GM18951 (cell line): ENCODE measurements around the gene SOCS3.

ENCODE experiments used
- POLR2A ChIP-seq: IDR thresholded peaks from 4 replicates; pipeline ENCODE4 v1.6.1; 2011; ENCODE audit warnings: mild to moderate bottlenecking; ENCODE audit not compliant: insufficient read length, insufficient read depth; ENCODE audit errors: extremely low read depth
- in situ Hi-C: fragments of 300-500 bp; cut with MboI; formaldehyde crosslinking; loops from one replicate; pipeline ENCODE4 v1.12.0; 2022; ENCODE audit warnings: low sequenced_read_pairs, mixed read lengths, inconsistent platforms; ENCODE audit not compliant: unreplicated experiment

SOCS3 gene

DNA sequence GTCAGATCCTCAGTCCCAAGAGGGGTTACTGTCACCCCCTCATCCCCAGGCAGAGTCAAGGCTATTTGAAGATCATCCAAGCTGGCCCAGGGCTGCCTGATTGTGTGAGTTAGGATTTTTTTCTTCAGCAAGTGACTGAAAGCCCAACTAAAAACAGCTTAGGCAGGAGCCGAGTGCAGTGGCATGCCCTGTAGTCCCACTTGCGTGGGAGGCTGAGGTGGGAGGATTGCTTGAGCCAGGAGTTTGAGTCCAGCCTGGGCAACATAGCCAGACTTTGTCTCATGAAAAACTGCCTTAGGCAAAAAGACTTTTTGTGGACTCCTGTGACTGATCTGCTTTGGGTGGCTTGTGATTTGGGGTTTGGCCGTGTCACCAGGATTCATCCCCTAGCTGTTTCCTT lies 38.5 kb upstream of the SOCS3 start:
- TF ChIP-seq POLR2A = no peak
- in situ Hi-C loops = no loop called here

DNA sequence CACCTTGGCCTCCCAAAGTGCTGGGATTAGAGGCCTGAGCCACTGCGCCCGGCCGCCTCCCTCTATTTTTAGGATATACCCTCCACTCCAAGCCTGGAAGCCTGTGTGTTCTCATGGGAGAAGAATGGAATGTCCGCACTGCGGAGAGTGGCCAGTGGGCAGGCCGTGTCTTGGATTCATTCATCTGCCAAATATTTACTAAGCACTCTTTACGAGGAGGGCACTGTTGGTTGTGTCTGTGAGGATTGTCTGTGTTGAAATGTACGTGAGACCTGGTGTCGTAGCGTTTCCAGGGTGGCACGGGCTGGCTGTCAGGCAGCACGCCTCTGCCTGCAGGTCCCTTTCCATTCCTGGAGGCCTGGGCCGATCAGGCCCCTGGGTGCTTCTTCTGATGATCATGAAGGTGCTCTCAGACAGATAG lies 37.8 kb upstream of the SOCS3 start:
- TF ChIP-seq POLR2A = no peak
- in situ Hi-C loops = no loop called here

DNA sequence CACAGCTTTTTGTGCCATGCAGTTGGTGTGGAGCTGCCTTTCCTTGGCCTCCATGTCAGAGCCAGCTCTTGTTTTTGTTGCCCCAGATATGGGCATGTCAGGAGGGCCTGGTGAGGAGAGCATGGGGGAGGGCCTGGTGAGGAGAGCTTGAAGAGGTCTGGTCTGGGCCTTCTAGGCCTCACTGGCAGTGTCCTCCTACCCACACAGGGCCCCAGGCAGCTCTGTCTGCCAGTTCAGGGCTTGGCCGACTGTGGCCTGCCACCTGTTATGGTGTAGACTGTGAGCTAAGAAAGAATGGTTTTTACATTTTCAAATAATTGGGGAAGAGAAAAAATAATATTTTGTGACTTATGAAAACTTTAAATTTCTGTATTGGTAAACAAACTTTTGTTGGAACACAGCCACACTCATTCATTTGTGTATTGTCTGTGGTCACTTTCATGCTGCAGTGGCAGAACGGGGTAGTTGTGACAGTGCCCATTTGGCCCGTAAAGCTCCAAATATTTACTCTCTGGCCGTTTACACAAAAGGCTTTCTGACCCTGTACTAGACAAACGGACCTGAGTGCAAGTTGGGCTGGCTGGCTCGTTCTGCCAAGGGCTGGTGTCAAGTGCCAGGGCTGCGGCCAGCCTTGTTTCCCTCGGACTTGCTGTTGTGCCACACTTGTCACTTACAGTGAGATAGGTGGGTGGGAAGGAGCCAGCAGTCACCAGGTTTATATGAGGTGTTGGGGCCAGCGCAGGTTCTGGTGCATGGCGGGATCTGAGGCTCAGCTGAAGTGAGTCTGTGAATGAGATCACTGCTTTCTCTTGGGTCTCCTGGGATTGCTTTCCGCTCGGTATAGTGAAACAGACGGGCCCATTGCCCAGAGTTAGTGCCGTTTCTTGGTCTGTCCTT lies 36.8 kb upstream of the SOCS3 start:
- in situ Hi-C loops = no loop called here
- TF ChIP-seq POLR2A = no peak

DNA sequence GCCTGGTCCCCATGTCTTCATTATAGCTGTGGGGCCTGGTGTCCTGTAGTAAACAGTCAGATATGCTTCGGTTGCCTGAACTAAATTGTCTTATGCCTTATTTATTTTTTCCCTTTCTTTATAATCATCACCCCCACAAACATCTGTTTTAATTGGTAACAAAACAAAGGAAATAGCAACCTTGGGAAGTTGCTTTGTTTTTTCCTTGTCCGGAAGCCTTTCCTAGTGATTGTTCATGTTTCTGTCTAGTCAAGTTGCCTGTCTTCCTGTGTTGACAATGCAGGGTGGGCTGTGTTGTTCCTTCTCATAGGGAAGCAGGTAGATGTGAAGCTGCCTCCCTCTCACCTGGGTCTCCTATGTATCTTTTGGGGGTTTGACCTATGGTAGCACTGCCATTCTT lies 35.3 kb upstream of the SOCS3 start:
- in situ Hi-C loops = no loop called here
- TF ChIP-seq POLR2A = no peak

DNA sequence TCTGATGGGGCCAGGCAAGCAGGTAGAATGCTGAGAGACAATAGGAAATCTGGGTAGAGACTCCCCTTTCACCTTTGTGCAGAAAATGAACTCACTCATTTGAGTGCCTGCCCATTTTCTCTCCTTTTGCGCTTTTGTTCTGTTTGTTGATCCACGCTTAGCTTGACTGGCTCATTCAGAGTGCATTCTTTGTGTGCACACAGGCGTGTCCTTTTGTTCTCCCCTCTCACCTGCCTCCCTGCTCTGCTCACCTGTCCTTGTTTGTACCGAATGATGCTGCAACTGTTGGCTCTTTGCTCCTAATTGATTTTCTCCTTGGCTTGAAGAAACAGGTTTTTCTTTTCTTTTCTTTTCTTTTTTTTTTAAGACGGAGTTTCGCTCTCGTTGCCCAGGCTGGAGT lies 34.3 kb upstream of the SOCS3 start:
- in situ Hi-C loops = no loop called here

DNA sequence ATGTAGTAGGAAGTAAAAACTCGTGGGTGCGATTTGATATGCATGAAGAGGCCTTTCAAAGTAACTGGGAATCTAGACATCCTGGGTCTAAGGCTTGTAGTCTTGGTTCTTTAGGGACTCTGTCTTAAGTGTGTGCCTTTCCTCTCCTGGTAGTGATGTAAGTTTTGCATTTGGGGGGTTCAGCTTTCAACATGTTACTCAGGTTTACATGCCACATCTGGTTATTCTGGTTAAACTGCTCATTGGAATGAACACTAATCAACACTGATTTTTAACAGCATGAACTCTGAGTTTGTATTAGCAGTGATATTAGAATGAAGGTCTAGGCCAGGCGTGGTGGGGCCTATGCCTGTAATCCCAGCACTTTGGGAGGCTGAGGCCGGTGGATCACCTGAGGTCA lies 33.7 kb upstream of the SOCS3 start:
- no peak for TF ChIP-seq POLR2A
- in situ Hi-C loops = no loop called here

More for the DNA sequence above, 34.3 kb upstream of the SOCS3 start:
- TF ChIP-seq POLR2A = no peak

DNA sequence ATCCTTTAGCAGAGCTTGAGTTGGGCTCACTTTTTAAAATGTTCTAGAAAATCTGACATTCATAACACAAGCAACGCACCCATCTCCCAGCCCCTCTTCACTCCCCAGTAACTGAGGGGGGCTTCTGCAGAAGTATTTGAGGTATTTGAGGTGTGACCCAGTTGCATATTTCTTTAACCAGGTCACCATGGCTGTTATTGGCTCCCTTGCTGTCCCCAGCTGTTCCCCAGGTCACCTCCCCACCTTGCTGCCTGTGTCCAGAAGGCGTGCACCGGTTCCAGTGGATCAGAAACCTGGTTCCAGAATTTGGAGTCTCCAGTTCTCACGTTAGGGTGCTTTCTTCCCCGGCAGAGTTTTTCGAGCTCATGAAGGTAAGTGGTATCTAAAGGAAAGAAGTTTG lies 32.4 kb upstream of the SOCS3 start:
- TF ChIP-seq POLR2A = no peak

DNA sequence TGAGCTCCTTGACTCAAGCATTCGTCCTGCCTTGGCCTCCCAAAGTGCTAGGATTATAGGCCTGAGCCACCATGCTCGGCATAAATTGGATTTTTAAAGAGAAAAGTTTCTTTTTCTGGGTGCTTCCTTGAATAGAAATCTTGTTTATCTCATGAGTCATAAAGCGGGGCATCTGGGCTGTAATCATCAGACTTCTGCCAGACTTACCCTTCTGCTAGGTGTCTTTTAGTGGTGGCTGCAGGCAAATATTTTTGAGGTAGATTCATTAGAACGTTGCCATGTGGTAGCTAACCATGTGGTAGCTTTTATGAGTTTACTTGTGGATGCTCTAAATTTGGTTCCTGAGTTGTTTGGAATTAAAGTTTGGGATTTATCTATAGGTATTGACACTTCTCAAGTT lies 32.0 kb upstream of the SOCS3 start:
- TF ChIP-seq POLR2A = no peak
- in situ Hi-C loops = no loop called here

More for the DNA sequence above, 32.4 kb upstream of the SOCS3 start:
- in situ Hi-C loops = no loop called here

DNA sequence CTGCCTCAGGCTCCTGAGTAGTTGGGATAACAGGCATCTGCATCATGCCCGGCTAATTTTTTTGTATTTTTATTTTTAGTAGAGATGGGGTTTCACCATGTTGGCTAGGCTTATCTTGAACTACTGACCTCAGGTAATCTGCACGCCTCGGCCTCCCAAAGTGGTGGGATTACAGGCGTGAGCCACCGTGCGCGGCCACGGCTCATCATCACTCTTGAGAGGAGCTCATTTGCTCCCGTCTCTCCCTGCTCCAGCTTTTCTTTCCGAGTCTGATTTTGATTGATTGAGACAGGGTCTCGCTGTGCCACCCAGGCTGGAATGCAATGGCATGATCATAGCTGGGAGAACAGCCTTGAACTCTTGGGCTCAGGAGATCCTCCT lies 31.2 kb upstream of the SOCS3 start:
- in situ Hi-C loops = no loop called here
- TF ChIP-seq POLR2A = no peak

DNA sequence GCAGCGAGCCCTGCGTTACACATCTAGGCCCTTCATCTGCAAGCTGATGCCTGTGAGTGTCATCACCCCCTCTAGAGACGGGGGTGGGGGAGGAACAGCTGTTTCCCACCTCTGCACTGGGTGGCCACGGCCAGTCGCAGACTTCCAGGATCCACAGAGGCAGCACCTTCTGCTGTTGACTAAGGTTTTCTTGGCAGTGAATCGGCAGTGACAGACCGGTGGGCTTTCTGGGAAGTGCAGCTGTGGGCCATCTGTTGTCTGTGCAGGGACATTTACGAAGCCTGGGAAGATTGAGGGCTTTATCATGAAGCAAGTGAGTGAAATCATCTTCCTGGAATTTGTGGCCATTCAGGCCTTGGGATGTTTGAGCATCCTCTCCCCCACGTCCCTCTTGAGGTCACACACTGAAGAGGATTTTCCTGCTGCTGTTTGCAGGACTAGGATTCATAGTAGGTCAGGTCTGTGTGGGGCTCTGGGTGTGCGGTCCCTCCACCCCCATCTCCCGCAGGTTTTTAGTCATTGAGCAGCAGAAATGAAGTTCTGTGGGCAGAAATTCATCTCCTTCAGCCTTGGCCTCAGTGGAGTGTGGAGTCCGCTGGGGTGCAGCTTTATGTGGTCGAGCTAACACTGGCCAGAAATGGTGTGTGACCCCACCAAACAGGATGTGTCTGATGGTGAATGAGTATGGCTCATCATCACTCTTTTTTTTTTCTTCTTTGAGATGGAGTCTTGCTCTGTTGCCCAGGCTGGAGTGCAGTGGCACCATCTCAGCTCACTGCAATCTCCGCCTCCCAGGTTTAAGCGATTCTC lies 30.6 kb upstream of the SOCS3 start:
- no peak for TF ChIP-seq POLR2A
- in situ Hi-C loops = no loop called here

DNA sequence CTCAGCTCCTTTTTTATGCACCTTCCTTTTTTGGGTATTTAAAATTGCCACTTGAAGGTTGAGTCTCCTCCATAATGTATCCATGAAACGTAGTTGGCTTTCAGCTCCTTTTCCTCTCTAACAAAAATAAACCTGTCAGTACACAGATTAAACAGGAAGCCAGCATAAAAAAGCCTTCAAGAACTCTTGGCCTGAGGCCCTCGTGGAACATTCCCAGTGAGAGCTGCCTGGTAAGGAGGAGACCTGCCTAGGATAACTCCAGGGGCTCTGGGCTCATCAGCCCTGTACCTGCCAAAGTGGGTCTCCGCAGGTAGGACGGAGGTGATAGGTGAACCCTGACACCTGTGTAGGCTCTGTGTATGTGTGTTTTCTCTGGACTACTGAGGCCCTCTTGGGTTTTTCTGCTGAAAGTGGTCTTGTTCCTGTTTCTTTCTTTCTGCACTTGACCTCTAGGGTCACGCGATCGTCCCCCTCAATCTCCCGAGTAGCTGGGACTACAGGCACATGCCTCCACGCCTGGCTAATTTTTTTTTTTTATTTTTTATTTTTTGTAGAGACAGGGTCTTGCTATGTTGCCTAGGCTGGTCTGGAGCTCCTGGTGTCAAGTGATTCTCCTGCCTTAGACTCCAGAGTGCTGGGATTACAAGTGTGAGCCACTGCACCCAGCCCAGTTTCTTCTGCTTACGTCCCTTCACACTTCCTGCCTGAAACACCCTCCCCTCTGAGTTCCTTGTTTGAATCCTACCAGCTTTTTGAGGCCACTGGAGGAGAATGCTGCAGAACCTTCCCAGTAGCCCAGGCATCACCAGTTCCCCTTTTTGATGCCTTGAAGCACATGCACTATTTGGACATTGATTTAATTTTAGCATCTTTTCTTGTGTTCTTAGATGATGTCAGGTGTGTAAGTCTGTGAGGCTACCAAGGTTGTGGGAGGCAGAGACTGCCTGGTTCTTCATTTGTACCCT lies 28.4 kb upstream of the SOCS3 start:
- no peak for TF ChIP-seq POLR2A
- in situ Hi-C loops = no loop called here

DNA sequence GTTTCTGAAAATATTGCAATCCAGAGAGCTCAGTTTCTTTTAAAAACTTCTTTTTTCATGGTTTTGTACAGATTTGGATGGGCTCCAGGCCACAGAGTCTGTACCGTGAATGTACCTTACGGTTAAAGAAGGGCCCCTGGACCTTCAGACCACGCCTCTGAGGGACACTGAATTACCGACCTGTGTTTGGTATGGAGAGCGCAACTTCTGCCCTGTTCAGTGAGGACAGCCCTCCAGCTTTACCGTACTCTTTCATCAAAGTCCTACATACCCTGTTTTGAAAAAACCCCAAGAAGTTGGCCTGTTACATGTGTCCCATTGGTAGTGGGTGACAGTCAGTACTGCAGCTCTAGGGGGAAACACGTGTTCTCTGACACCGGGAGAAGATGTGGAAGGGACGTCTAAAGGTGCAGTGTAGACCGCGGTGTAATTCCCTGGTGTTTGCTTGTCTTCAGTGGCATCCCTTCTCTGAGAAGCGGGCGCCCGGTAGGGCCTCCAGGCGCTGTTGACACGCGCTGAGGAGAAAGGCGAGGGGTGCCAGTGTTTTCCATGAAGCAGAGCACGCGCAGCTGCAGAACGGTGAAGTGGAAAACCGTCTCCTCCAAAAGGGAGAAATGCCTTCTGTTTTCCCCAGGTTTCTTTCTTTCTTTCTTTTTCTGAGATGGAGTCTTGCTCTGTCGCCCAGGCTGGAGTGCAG lies 24.8 kb upstream of the SOCS3 start:
- in situ Hi-C loops = no loop called here
- TF ChIP-seq POLR2A = no peak
